ENCODE measurements around the gene CHRM4. TPM values are rescaled to one million over a fixed set of nuclear protein-coding genes. Genes with fewer than 3 reads are reported as not detected.

Gene CHRM4
- total and polyA plus RNA-seq, 2 of the 13 experiments (the other 11 are each of a cell fraction or from before 2014, with no cell fraction given) = 0.13 to 0.21 TPM

DNA sequence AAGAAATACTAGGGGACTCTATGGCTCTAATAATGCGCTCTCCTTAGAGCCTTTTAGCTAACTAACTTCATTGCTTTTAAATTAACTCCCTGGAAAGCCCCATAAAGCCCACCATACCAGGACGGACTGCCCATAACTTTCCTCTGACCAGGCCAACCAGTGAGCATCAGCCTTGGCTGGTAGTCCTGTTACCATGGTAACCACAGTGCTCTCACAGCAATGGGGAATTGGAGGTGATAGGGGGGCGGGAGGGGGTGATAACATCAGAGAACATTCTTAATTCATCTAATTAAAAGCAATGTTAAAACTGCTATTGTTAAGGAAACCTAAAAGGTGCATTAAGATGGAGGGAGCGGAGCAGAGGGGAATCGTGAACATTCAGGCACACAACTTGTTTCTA, 27.2 kb upstream of the CHRM4 start:
- Histone ChIP-seq H3K4me3 (replicated peaks in 1 of 3; ENCODE audit: insufficient read depth in 1 of 3, low read depth in 2 of 3, low read length in 3 of 3) (no peak overlapping the region), H3K36me3 (replicated peaks in 1 of 2; ENCODE audit: control insufficient read depth in 1 of 2, insufficient read depth in 2 of 2, low read length in 2 of 2) (peaks cover 39 to 74% of the 10 kb centered on the region in 2 experiments), H3K4me1 (ENCODE audit: insufficient read depth, low read length) (peaks cover 24% of the 10 kb centered on the region), H3K27me3 (ENCODE audit: control insufficient read depth in 1 of 2, insufficient read depth in 2 of 2, low read length in 2 of 2) (no peaks in the 10 kb centered on the region), H3K9ac (ENCODE audit: insufficient read depth, low read depth, low read length) (no peak overlapping the region), H2AFZ (ENCODE audit: low read length) (no peak overlapping the region), H3K4me2 (ENCODE audit: low read depth, low read length) (no peak overlapping the region), H4K20me1 (ENCODE audit: insufficient read depth, low read length) (0 out of 2 replicates have a peak, but pooled peaks cover 5% of the 10 kb centered on the region), H3K27ac (ENCODE audit: extremely low read length, insufficient read depth, low read length) (no peak overlapping the region), H3K9me3 (ENCODE audit: low read length) (no peaks in the 10 kb centered on the region), H3K79me2 (ENCODE audit: insufficient read depth, low read length) (no peaks in the 10 kb centered on the region)
- in situ Hi-C loops (cut with HindIII; ENCODE audit: extremely low pct_ligation_motif_present, low pct_unique_long_range_greater_than_20kb) = no loop called here
- BruUV-seq (replicated peaks) = no TSS peak
- ATAC-seq (no peak), FAIRE-seq (no peak), DNase-seq (ENCODE audit: low spot score) (no peak)
- intact Hi-C loops (cut with micrococcal nuclease; ENCODE audit: unreplicated experiment) = no loop called here
- TF ChIP-seq RFX1 (IDR thresholded peaks at IDR 0.05) (peak; percentile 45; the same call in 1 of the 2 replicates), ZSCAN9 (CRISPR knock-in tag; IDR thresholded peaks at IDR 0.05; ENCODE audit: borderline replicate concordance) (no peak), ZNF563 (CRISPR knock-in tag; IDR thresholded peaks at IDR 0.05) (no peak), HOXA7 (CRISPR knock-in tag; IDR thresholded peaks at IDR 0.05) (no peak)
- TF ChIP-seq, protein P1, sequence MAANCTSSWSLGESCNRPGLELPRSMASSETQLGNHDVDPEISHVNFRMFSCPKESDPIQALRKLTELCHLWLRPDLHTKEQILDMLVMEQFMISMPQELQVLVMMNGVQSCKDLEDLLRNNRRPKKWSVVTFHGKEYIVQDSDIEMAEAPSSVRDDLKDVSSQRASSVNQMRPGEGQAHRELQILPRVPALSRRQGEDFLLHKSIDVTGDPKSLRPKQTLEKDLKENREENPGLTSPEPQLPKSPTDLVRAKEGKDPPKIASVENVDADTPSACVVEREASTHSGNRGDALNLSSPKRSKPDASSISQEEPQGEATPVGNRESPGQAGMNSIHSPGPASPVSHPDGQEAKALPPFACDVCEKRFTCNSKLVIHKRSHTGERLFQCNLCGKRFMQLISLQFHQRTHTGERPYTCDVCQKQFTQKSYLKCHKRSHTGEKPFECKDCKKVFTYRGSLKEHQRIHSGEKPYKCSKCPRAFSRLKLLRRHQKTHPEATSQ (CRISPR knock-in tag; IDR thresholded peaks at IDR 0.05; ENCODE audit: borderline replicate concordance) = no peak
- 98% methylated on average over 5 of the region's 5 CpGs for WGBS (ENCODE audit: low lambda C conversion rate)
- CTCF ChIA-PET (ENCODE audit: low intra/inter-chr PET ratio, low total read pairs) = no interaction called here
- POLR2A ChIA-PET = no interaction called here

GRCh38 chr11:46417711-46418110, 26.1 kb upstream of the CHRM4 start:
- H2AFZ ChIP-seq (ENCODE audit: low read length) = no peak overlapping the region
- TF ChIP-seq RFXAP (CRISPR knock-in tag; IDR thresholded peaks at IDR 0.05; ENCODE audit: borderline replicate concordance) = no peak
- TF ChIP-seq POLR2AphosphoS2 (IDR thresholded peaks at IDR 0.05; ENCODE audit: low read depth, low read length) = no peak
- no peak for TF ChIP-seq CBX2 (IDR thresholded peaks at IDR 0.05; ENCODE audit: low read depth, low read length)
- no peak for TF ChIP-seq CBX2 (CRISPR knock-in tag; IDR thresholded peaks at IDR 0.05; ENCODE audit: low read depth)
- no peak for TF ChIP-seq NR2C2 (CRISPR knock-in tag; IDR thresholded peaks at IDR 0.05; ENCODE audit: borderline replicate concordance)
- no peak for TF ChIP-seq ZNF337 (CRISPR knock-in tag; IDR thresholded peaks at IDR 0.05; ENCODE audit: borderline replicate concordance, low read depth)
- TF ChIP-seq RELA (CRISPR knock-in tag; IDR thresholded peaks at IDR 0.05) = no peak
- intact Hi-C loops (cut with micrococcal nuclease; ENCODE audit: unreplicated experiment) (no loop called here), in situ Hi-C loops (cut with HindIII; ENCODE audit: extremely low pct_ligation_motif_present, low pct_unique_long_range_greater_than_20kb) (no loop called here)
- POLR2A ChIA-PET = no interaction called here
- CTCF ChIA-PET (ENCODE audit: low intra/inter-chr PET ratio, low total read pairs) = no interaction called here
- H3K36me3 ChIP-seq (replicated peaks in 1 of 2; ENCODE audit: control insufficient read depth in 1 of 2, insufficient read depth in 2 of 2, low read length in 2 of 2) = peaks cover 42 to 77% of the 10 kb centered on the region in 2 experiments
- no peaks in the 10 kb centered on the region for H3K9me3 ChIP-seq (ENCODE audit: low read length)
- DNase-seq (ENCODE audit: low spot score) = no peak
- no peak overlapping the region for H3K27ac ChIP-seq (ENCODE audit: extremely low read length, insufficient read depth, low read length)
- no peak for FAIRE-seq
- BruUV-seq (replicated peaks) = no TSS peak
- H3K4me2 ChIP-seq (ENCODE audit: low read depth, low read length) = no peak overlapping the region
- H3K9ac ChIP-seq (ENCODE audit: insufficient read depth, low read depth, low read length) = no peak overlapping the region
- 0 out of 2 replicates have a peak, but pooled peaks cover 7% of the 10 kb centered on the region for H4K20me1 ChIP-seq (ENCODE audit: insufficient read depth, low read length)
- H3K79me2 ChIP-seq (ENCODE audit: insufficient read depth, low read length) = no peaks in the 10 kb centered on the region
- 99% methylated on average over 7 of the region's 7 CpGs for WGBS (ENCODE audit: low lambda C conversion rate)
- ATAC-seq = no peak
- no peaks in the 10 kb centered on the region for H3K27me3 ChIP-seq (ENCODE audit: control insufficient read depth in 1 of 2, insufficient read depth in 2 of 2, low read length in 2 of 2)
- H3K4me3 ChIP-seq (replicated peaks in 1 of 3; ENCODE audit: insufficient read depth in 1 of 3, low read depth in 2 of 3, low read length in 3 of 3) = no peak overlapping the region
- peaks cover 29% of the 10 kb centered on the region for H3K4me1 ChIP-seq (ENCODE audit: insufficient read depth, low read length)
